DND-41 (cell line): Measurements from ENCODE around the gene ZNF580.

Experiments
- ATAC-seq: fragments of 200-7000 bp; cut with Tn5 transposase; 3 replicates; pipeline ENCODE4 v1.9.1; 2021; ENCODE audit warnings: low read depth; ENCODE audit not compliant: insufficient read depth
- DNase-seq: peaks from one replicate; pipeline ENCODE4 v3.0.0-alpha.2; 2020
- H2AFZ ChIP-seq: 2 replicates; pipeline ENCODE4 v1.6.0; 2012; ENCODE audit warnings: low read depth, low read length
- H3K27ac ChIP-seq: 2 replicates; pipeline ENCODE4 v1.5.1; 2012; ENCODE audit warnings: low read length, inconsistent platforms
- H3K27me3 ChIP-seq: fragments of 200-600 bp; sonication (generic); 2 replicates; pipeline ENCODE4 v1.6.0; 2012; ENCODE audit warnings: low read length, mild to moderate bottlenecking, inconsistent platforms; ENCODE audit not compliant: insufficient read depth, poor library complexity
- H3K36me3 ChIP-seq: 2 replicates; pipeline ENCODE4 v1.5.1; 2012; ENCODE audit warnings: low read length, inconsistent platforms; ENCODE audit not compliant: insufficient read depth
- H3K4me1 ChIP-seq: 2 replicates; pipeline ENCODE4 v1.5.1; 2012; ENCODE audit warnings: mild to moderate bottlenecking, low read length; ENCODE audit not compliant: insufficient read depth
- H3K4me2 ChIP-seq: 2 replicates; pipeline ENCODE4 v1.6.0; 2012; ENCODE audit warnings: mild to moderate bottlenecking, moderate library complexity, low read length, inconsistent platforms; ENCODE audit not compliant: insufficient read depth
- H3K4me3 ChIP-seq, 2 experiments: fragments of 200-600 bp in 1 of 2; shearing (Covaris generic) in 1 of 2; 2 replicates each; pipeline ENCODE4 v1.5.1; 2012 to 2016; ENCODE audit warnings: inconsistent platforms in 2 of 2, low read length in 2 of 2, mild to moderate bottlenecking in 2 of 2, low read depth in 1 of 2, moderate library complexity in 1 of 2
- H3K79me2 ChIP-seq: 2 replicates; pipeline ENCODE4 v1.6.0; 2012; ENCODE audit warnings: low read length, inconsistent platforms; ENCODE audit not compliant: insufficient read depth
- H3K9ac ChIP-seq: 2 replicates; pipeline ENCODE4 v1.6.0; 2012; ENCODE audit warnings: low read depth, mild to moderate bottlenecking, inconsistent platforms, low read length, moderate library complexity
- H3K9me3 ChIP-seq: 2 replicates; pipeline ENCODE4 v1.5.1; 2012; ENCODE audit warnings: low read length, moderate library complexity, mild to moderate bottlenecking, inconsistent platforms; ENCODE audit not compliant: insufficient read depth, severe bottlenecking
- H4K20me1 ChIP-seq: 2 replicates; pipeline ENCODE4 v1.6.0; 2012; ENCODE audit warnings: low read length; ENCODE audit not compliant: insufficient read depth
- CTCF ChIP-seq: IDR thresholded peaks from 2 replicates; pipeline ENCODE4 v1.5.1; 2012; ENCODE audit warnings: borderline replicate concordance, low read length, moderate library complexity, mild to moderate bottlenecking; ENCODE audit not compliant: poor library complexity, severe bottlenecking; ENCODE audit errors: extremely low read depth
- EZH2 ChIP-seq: IDR thresholded peaks from 3 replicates; pipeline ENCODE4 v1.6.1; 2012; ENCODE audit warnings: borderline replicate concordance, low read depth, mild to moderate bottlenecking, moderate library complexity, low read length, inconsistent platforms; ENCODE audit not compliant: severe bottlenecking

ZNF580 gene

DNA sequence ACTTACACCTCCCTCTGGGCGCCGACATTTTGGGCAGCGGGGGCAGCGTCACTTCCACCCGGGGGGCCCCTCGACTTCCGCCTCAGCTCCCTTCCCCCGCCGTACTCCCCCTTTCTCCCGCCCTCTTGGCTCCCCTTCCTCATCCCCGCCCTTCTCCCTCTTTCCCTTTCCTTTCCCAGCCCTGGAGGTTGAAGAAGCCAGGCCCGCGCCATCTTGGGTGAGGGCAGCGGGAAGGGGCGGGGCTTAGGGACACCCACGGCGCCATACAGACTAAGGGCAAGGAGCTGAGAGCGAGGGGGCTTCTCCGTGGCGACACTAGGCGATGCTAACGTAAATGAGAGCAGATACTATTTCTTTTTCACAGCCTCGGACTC is 41.3 kb upstream of the ZNF580 start, which contains the start of gene FIZ1:
TSS of gene FIZ1 (minus strand) at position 50 of the 374 bp plus-strand sequence. CDS start 1,652 bp downstream, outside the sequence.
- no peak for TF ChIP-seq CTCF
- TF ChIP-seq EZH2 = no peak
- H3K9ac ChIP-seq = peak within 1 kb of the TSS; percentile 99
- H3K9me3 ChIP-seq = no peaks in the 10 kb centered on the region
- peaks cover 36% of the 10 kb centered on the region for H3K4me1 ChIP-seq
- peaks cover 32% of the 10 kb centered on the region for H3K36me3 ChIP-seq
- H3K4me3 ChIP-seq = peak within 1 kb of the TSS; percentile 53 to 76
- H2AFZ ChIP-seq = peak within 1 kb of the TSS; percentile 83
- H3K79me2 ChIP-seq = peaks cover 17% of the 10 kb centered on the region
- DNase-seq (peak; percentile 99), ATAC-seq (peak; percentile 79)
- H4K20me1 ChIP-seq = no peaks in the 10 kb centered on the region
- peak within 1 kb of the TSS; percentile 93 for H3K4me2 ChIP-seq
- peak within 1 kb of the TSS; percentile 99 for H3K27ac ChIP-seq
- no peaks in the 10 kb centered on the region for H3K27me3 ChIP-seq

GRCh38 chr19:55599842-55600661 is 40.8 kb upstream of the ZNF580 start, which contains the start of gene ZNF524:
Gene ZNF524, plus strand, starts transcription at chr19:55600288. Its CDS starts 1,825 bp downstream, at chr19:55602113.
- Histone ChIP-seq H3K79me2 (peaks cover 17% of the 10 kb centered on the region), H3K4me3 (peak within 1 kb of the TSS; percentile 66 to 76), H2AFZ (peak within 1 kb of the TSS; percentile 83), H3K9me3 (no peaks in the 10 kb centered on the region), H3K9ac (peak within 1 kb of the TSS; percentile 99), H3K36me3 (peaks cover 27% of the 10 kb centered on the region), H4K20me1 (no peaks in the 10 kb centered on the region), H3K4me2 (peak within 1 kb of the TSS; percentile 93), H3K4me1 (peaks cover 41% of the 10 kb centered on the region), H3K27ac (peak within 1 kb of the TSS; percentile 99), H3K27me3 (no peaks in the 10 kb centered on the region)
- TF ChIP-seq CTCF = no peak
- TF ChIP-seq EZH2 = no peak
- DNase-seq (peak; percentile 94), ATAC-seq (peak; percentile 65)

DNA sequence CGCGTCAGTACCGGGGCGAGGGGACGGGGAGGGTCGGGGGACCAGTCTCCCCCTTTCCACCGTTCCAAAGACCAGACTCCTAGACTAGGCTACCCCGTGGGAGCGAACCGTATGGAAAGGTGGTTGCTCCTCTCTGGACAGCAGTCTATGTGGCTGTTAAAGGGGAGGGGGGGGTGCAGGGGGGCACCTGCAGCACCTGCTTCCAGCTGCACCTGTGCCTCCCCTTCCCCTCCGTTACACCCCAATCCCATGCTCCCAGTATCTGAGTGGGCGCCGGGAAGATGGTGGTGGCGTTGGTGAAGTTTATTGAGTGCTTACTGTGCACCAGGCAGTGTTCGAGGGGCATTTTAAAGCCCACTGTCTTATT is 40.2 kb upstream of the ZNF580 start:
- Histone ChIP-seq H2AFZ (peak overlapping the region; percentile 81), H3K79me2 (peaks cover 18% of the 10 kb centered on the region), H3K4me2 (peak overlapping the region; percentile 93), H3K36me3 (peaks cover 21% of the 10 kb centered on the region), H3K27me3 (no peaks in the 10 kb centered on the region), H3K9ac (peak overlapping the region; percentile 99), H3K9me3 (no peaks in the 10 kb centered on the region), H3K27ac (peak overlapping the region; percentile 93), H3K4me3 (peak overlapping the region; percentile 66 to 76; a peak in 3 of 4 replicates), H3K4me1 (peaks cover 41% of the 10 kb centered on the region), H4K20me1 (no peaks in the 10 kb centered on the region)
- ATAC-seq = no peak
- TF ChIP-seq EZH2 (no peak), CTCF (no peak)
- DNase-seq = no peak
